Natural killer cell (primary cell): ENCODE data around the gene CDK5RAP1. TPM values are rescaled to one million over a fixed set of nuclear protein-coding genes. Genes with fewer than 3 reads are reported as not detected.
A peak's percentile ranks its signal among the peaks of the same experiment; 100 is the strongest.

Source experiments
- ATAC-seq, 3 donors: fragments of 150-1000 bp in 2 of 3; fragments of 200-7000 bp in 1 of 3; cut with Tn5 transposase; 1 replicate in 1 of 3; 2 replicates in 2 of 3; pipeline ENCODE4 v1.10.0; 2021; ENCODE audit warnings: mild to moderate bottlenecking in 2 of 3, moderate library complexity in 2 of 3
- DNase-seq, 2 donors: peaks; one replicate each; pipeline versions ENCODE4 v3.0.0 to v3.0.0-alpha.2; 2013 to 2021; ENCODE audit warnings: mixed read lengths in 1 of 2
- H3K27ac ChIP-seq: one replicate; pipeline ENCODE4 v1.5.1; 2013; ENCODE audit warnings: mild to moderate bottlenecking, low read length
- H3K27me3 ChIP-seq: one replicate; pipeline ENCODE4 v1.6.1; 2013; ENCODE audit warnings: low read length; ENCODE audit not compliant: control insufficient read depth, insufficient read depth
- H3K36me3 ChIP-seq: one replicate; pipeline ENCODE4 v1.6.1; 2013; ENCODE audit warnings: low read length; ENCODE audit not compliant: control insufficient read depth, insufficient read depth
- H3K4me1 ChIP-seq: one replicate; pipeline ENCODE4 v1.6.1; 2013; ENCODE audit warnings: low read length; ENCODE audit not compliant: control insufficient read depth, insufficient read depth
- H3K4me3 ChIP-seq: one replicate; pipeline ENCODE4 v1.5.1; 2013; ENCODE audit warnings: low read length
- H3K9me3 ChIP-seq: one replicate; pipeline ENCODE4 v1.6.1; 2013; ENCODE audit warnings: low read length; ENCODE audit not compliant: control insufficient read depth, insufficient read depth
- H3K27ac Mint-ChIP-seq, 2 donors: one replicate each; pipeline ENCODE4 v1.8.0; 2022; ENCODE audit warnings: mild to moderate bottlenecking in 2 of 2, mixed read lengths in 2 of 2, moderate library complexity in 1 of 2
- H3K27me3 Mint-ChIP-seq, 2 donors: one replicate each; pipeline ENCODE4 v1.8.0; 2022; ENCODE audit warnings: low read depth in 2 of 2, mixed read lengths in 2 of 2
- H3K36me3 Mint-ChIP-seq: one replicate; pipeline ENCODE4 v1.8.0; 2022; ENCODE audit warnings: mixed read lengths
- H3K4me1 Mint-ChIP-seq, 2 donors: one replicate each; pipeline ENCODE4 v1.8.0; 2022; ENCODE audit warnings: mixed read lengths in 2 of 2
- H3K4me3 Mint-ChIP-seq: one replicate; pipeline ENCODE4 v1.8.0; 2022; ENCODE audit warnings: mild to moderate bottlenecking, moderate library complexity, mixed read lengths
- H3K9me3 Mint-ChIP-seq, 2 donors: one replicate each; pipeline ENCODE4 v1.8.0; 2022; ENCODE audit warnings: mixed read lengths in 2 of 2
- WGBS: methylation state at CpG from one replicate; pipeline ENCODE4 v1.1.7; 2013; ENCODE audit warnings: missing lambda C conversion rate; ENCODE audit not compliant: insufficient coverage; 5-methylcytosine and 5-hydroxymethylcytosine counted together
- intact Hi-C: fragments of 100-400 bp; cut with micrococcal nuclease; formaldehyde crosslinking; loops from one replicate; pipeline ENCODE4 v1.14.2; 2022
- total RNA-seq, 4 donors: library from RNA; stranded (reverse); fragments of 120-200 nt in 1 of 4; gene quantifications; one replicate each; pipeline versions ENCODE4 v1.2.3 to v1.2.4, GENCODE V29; 2013 to 2022
- TF ChIP-seq, protein P1 (sequence below): fragments of 200-600 bp; IDR thresholded peaks from one replicate; pipeline ENCODE4 v1.8.0; 2022; ENCODE audit warnings: antibody characterized with exemption

The CDK5RAP1 gene
- total RNA-seq, 3 donors from 2014 or later (not counting 1 experiment from before 2014, with no cell fraction given): 59.7 to 71.5 (median 62.6) TPM

GRCh38 chr20:33348136-33348937, 53.0 kb downstream of the CDK5RAP1 start:
- TF ChIP-seq, protein P1, sequence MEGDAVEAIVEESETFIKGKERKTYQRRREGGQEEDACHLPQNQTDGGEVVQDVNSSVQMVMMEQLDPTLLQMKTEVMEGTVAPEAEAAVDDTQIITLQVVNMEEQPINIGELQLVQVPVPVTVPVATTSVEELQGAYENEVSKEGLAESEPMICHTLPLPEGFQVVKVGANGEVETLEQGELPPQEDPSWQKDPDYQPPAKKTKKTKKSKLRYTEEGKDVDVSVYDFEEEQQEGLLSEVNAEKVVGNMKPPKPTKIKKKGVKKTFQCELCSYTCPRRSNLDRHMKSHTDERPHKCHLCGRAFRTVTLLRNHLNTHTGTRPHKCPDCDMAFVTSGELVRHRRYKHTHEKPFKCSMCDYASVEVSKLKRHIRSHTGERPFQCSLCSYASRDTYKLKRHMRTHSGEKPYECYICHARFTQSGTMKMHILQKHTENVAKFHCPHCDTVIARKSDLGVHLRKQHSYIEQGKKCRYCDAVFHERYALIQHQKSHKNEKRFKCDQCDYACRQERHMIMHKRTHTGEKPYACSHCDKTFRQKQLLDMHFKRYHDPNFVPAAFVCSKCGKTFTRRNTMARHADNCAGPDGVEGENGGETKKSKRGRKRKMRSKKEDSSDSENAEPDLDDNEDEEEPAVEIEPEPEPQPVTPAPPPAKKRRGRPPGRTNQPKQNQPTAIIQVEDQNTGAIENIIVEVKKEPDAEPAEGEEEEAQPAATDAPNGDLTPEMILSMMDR: no peak
- peak overlapping the region; percentile 36 to 83 for H3K27ac Mint-ChIP-seq

DNA sequence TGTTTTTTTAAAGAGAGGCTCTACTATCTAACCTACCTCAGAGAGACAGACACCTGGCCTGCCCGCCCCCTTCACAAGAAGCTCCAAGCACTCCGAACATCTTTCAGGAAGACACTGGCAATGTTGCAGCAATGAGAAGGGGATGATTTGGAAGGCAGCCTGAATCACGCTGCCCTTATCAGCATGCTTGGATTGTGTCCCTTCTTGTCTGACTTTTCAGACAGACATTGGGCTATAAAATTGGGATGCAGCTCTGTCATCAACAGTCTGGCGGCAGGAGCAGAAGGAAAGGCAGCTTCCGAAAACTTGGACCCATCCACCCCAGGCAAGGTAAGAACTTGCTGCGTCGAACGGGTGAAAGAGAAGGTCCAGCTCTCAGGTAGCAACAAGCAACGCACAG, 56.0 kb downstream of the CDK5RAP1 start:
- no peak for DNase-seq
- H3K4me3 ChIP-seq: no peak overlapping the region
- H3K27ac Mint-ChIP-seq: no peak overlapping the region
- H3K27me3 ChIP-seq: no peaks in the 10 kb centered on the region
- H3K4me3 Mint-ChIP-seq: no peak overlapping the region
- peaks cover 8% of the 10 kb centered on the region for H3K36me3 ChIP-seq
- H3K9me3 ChIP-seq: no peaks in the 10 kb centered on the region
- TF ChIP-seq, protein P1: no peak
- WGBS: 86% methylated on average over 9 of the region's 9 CpGs
- H3K9me3 Mint-ChIP-seq: no peaks in the 10 kb centered on the region
- ATAC-seq: no peak
- intact Hi-C loops: no loop called here
- H3K4me1 ChIP-seq: peaks cover 4% of the 10 kb centered on the region
- no peaks in the 10 kb centered on the region for H3K27me3 Mint-ChIP-seq
- H3K27ac ChIP-seq: no peak overlapping the region
- H3K4me1 Mint-ChIP-seq: peaks cover 8 to 9% of the 10 kb centered on the region in 2 donors
- no peaks in the 10 kb centered on the region for H3K36me3 Mint-ChIP-seq

More at GRCh38 chr20:33348136-33348937, 53.0 kb downstream of the CDK5RAP1 start:
- no peak overlapping the region for H3K27ac ChIP-seq
- intact Hi-C loops: no loop called here
- H3K36me3 ChIP-seq: peaks cover 10% of the 10 kb centered on the region
- Mint-ChIP-seq H3K9me3 (no peaks in the 10 kb centered on the region), H3K27me3 (no peaks in the 10 kb centered on the region), H3K36me3 (no peaks in the 10 kb centered on the region), H3K4me1 (peaks cover 9% of the 10 kb centered on the region in 2 donors), H3K4me3 (no peak overlapping the region)
- ATAC-seq (no peak), DNase-seq (no peak)
- no peak overlapping the region for H3K4me3 ChIP-seq
- H3K27me3 ChIP-seq: no peaks in the 10 kb centered on the region
- no peaks in the 10 kb centered on the region for H3K9me3 ChIP-seq
- 95% methylated on average over 11 of the region's 11 CpGs for WGBS
- H3K4me1 ChIP-seq: peaks cover 14% of the 10 kb centered on the region

DNA sequence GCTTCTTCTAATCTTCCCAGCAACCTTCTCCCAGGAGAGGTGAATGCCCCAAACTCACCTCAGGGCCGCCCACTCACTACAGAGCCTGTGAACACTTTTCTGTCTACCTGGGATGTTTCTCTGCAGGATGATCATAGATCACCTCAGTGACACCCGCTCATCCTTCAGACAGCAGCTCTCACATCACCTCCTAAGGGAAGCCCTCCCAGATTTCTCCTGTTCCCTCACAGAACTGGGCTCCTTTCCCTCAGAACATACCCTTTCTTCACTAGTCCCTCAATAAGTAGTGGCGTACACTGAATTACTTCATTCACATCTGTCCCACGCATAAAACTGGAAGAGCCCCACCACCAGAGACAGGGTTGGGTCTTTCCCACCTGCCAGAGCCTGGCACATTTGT, 57.8 kb downstream of the CDK5RAP1 start:
- WGBS: 97% methylated on average over 4 of the region's 4 CpGs
- intact Hi-C loops: no loop called here
- H3K27me3 ChIP-seq: no peaks in the 10 kb centered on the region
- H3K9me3 ChIP-seq: no peaks in the 10 kb centered on the region
- Mint-ChIP-seq H3K36me3 (no peaks in the 10 kb centered on the region), H3K4me3 (no peak overlapping the region), H3K4me1 (no peaks in the 10 kb centered on the region), H3K27ac (no peak overlapping the region), H3K27me3 (no peaks in the 10 kb centered on the region), H3K9me3 (no peaks in the 10 kb centered on the region)
- DNase-seq (no peak), ATAC-seq (no peak)
- peaks cover 4% of the 10 kb centered on the region for H3K36me3 ChIP-seq
- no peak overlapping the region for H3K4me3 ChIP-seq
- TF ChIP-seq, protein P1: no peak
- no peaks in the 10 kb centered on the region for H3K4me1 ChIP-seq
- H3K27ac ChIP-seq: no peak overlapping the region
